H1 (cell line): ENCODE measurements around the gene EXOSC6. TPM values are rescaled to one million over a fixed set of nuclear protein-coding genes. Genes with fewer than 3 reads are reported as not detected.

Experiments used
- CTCF ChIA-PET: fragments of 300-600 bp; sonication (Branson Sonifier 250); formaldehyde crosslinking; loops from one replicate; lab custom pipeline; 2021; ENCODE audit not compliant: partially characterized antibody; lab: Charles Lee
- POLR2A ChIA-PET: fragments of 300-600 bp; sonication (Branson Sonifier 250); formaldehyde crosslinking; loops from one replicate; lab custom pipeline; 2021; ENCODE audit warnings: inconsistent platforms; ENCODE audit not compliant: partially characterized antibody; lab: Charles Lee
- DNase-seq, 2 experiments: peaks; one replicate each; pipeline versions ENCODE4 v3.0.0 to v3.0.0-alpha.2; 2010 to 2022; ENCODE audit warnings: low spot score in 2 of 2, low read depth in 1 of 2, mixed read lengths in 1 of 2
- FAIRE-seq: peaks from 2 replicates; lab custom pipeline; 2011; peaks lifted over from hg19 to GRCh38; lab: Jason Lieb, UNC
- H2AFZ ChIP-seq: 2 replicates; pipeline ENCODE4 v1.8.1; 2012; ENCODE audit warnings: low read length, inconsistent platforms
- H2AK5ac ChIP-seq: 2 replicates; pipeline ENCODE4 v1.6.1; 2013; ENCODE audit warnings: low read depth, low read length
- H2BK120ac ChIP-seq: replicated peaks from 2 replicates; pipeline ENCODE3; 2013; ENCODE audit warnings: low read depth, low read length, inconsistent platforms
- H2BK12ac ChIP-seq: 2 replicates; pipeline ENCODE4 v1.6.1; 2013; ENCODE audit warnings: low read depth, low read length
- H2BK15ac ChIP-seq: 2 replicates; pipeline ENCODE4 v1.6.1; 2013; ENCODE audit warnings: low read length
- H2BK20ac ChIP-seq: 2 replicates; pipeline ENCODE4 v1.6.1; 2013; ENCODE audit warnings: low read length
- H2BK5ac ChIP-seq: 2 replicates; pipeline ENCODE4 v1.6.1; 2013; ENCODE audit warnings: low read depth, low read length
- H3K14ac ChIP-seq: 2 replicates; pipeline ENCODE4 v1.6.1; 2013; ENCODE audit warnings: inconsistent platforms; ENCODE audit not compliant: insufficient read length
- H3K18ac ChIP-seq: 2 replicates; pipeline ENCODE4 v1.6.1; 2013; ENCODE audit warnings: low read length; ENCODE audit errors: extremely low read depth
- H3K23ac ChIP-seq: 2 replicates; pipeline ENCODE4 v1.6.1; 2013; ENCODE audit warnings: inconsistent platforms; ENCODE audit not compliant: insufficient read length
- H3K23me2 ChIP-seq: 2 replicates; pipeline ENCODE4 v1.6.1; 2013; ENCODE audit warnings: low read depth, low read length
- H3K27ac ChIP-seq: 2 replicates; pipeline ENCODE4 v1.6.1; 2011; ENCODE audit warnings: low read depth, low read length, inconsistent platforms
- H3K27me3 ChIP-seq, 4 experiments: replicated peaks in 1 of 4; 1 replicate in 1 of 4; 2 replicates in 3 of 4; pipeline versions ENCODE4 v1.6.1 to v1.8.1; 2011 to 2013; ENCODE audit warnings: low read length in 3 of 4, mild to moderate bottlenecking in 3 of 4, inconsistent platforms in 2 of 4, mixed read lengths in 2 of 4, moderate library complexity in 1 of 4; ENCODE audit not compliant: control insufficient read depth in 3 of 4, insufficient read depth in 3 of 4; ENCODE audit errors: extremely low read depth in 1 of 4
- H3K36me3 ChIP-seq, 4 experiments: 2 replicates each; pipeline versions ENCODE4 v1.6.1 to v1.8.1; 2011 to 2013; ENCODE audit warnings: mild to moderate bottlenecking in 4 of 4, low read length in 3 of 4, moderate library complexity in 2 of 4, control low read depth in 1 of 4, inconsistent platforms in 1 of 4; ENCODE audit not compliant: insufficient read depth in 4 of 4, control insufficient read depth in 2 of 4
- H3K4ac ChIP-seq: replicated peaks from 2 replicates; pipeline ENCODE3; 2013; ENCODE audit warnings: low read length, low read depth, mixed read lengths, inconsistent platforms; ENCODE audit not compliant: insufficient read length
- H3K4me1 ChIP-seq, 4 experiments: replicated peaks in 1 of 4; 1 replicate in 1 of 4; 2 replicates in 3 of 4; pipeline versions ENCODE4 v1.6.1 to v1.8.1; 2011 to 2013; ENCODE audit warnings: low read length in 3 of 4, inconsistent platforms in 2 of 4, mixed read lengths in 1 of 4; ENCODE audit not compliant: insufficient read depth in 4 of 4, control insufficient read depth in 3 of 4
- H3K4me2 ChIP-seq, 2 experiments: 2 replicates each; pipeline versions ENCODE4 v1.6.1 to v1.8.1; 2011 to 2013; ENCODE audit warnings: low read depth in 2 of 2, low read length in 2 of 2, control low read depth in 1 of 2, inconsistent platforms in 1 of 2, mild to moderate bottlenecking in 1 of 2; ENCODE audit not compliant: insufficient read depth in 1 of 2
- H3K4me3 ChIP-seq, 4 experiments: fragments of 200-600, 300-600 bp in 1 of 4; sonication (generic), shearing (Covaris generic), sonication (Bioruptor Twin) in 1 of 4; 2 replicates each; pipeline versions ENCODE4 v1.5.1 to v1.8.1; 2011 to 2016; ENCODE audit warnings: low read length in 4 of 4, low read depth in 3 of 4, control low read depth in 2 of 4, inconsistent platforms in 2 of 4, mild to moderate bottlenecking in 2 of 4, mixed read lengths in 1 of 4, moderate library complexity in 1 of 4; ENCODE audit not compliant: insufficient read depth in 2 of 4; ENCODE audit errors: extremely low read depth in 1 of 4
- H3K56ac ChIP-seq: replicated peaks from 2 replicates; pipeline ENCODE3; 2013; ENCODE audit warnings: low read depth, mild to moderate bottlenecking, mixed read lengths, low read length, inconsistent platforms; ENCODE audit not compliant: insufficient read length
- H3K79me1 ChIP-seq: 2 replicates; pipeline ENCODE4 v1.6.1; 2013; ENCODE audit warnings: low read depth, low read length, control low read depth
- H3K79me2 ChIP-seq, 2 experiments: 2 replicates each; pipeline versions ENCODE4 v1.6.1 to v1.8.1; 2012 to 2013; ENCODE audit warnings: low read length in 2 of 2, mild to moderate bottlenecking in 2 of 2, inconsistent platforms in 1 of 2; ENCODE audit not compliant: insufficient read depth in 2 of 2, control insufficient read depth in 1 of 2
- H3K9ac ChIP-seq, 4 experiments: replicated peaks in 1 of 4; 1 replicate in 1 of 4; 2 replicates in 3 of 4; pipeline versions ENCODE4 v1.6.1 to v1.8.1; 2011 to 2013; ENCODE audit warnings: low read depth in 3 of 4, low read length in 3 of 4, control low read depth in 2 of 4, mild to moderate bottlenecking in 2 of 4, moderate library complexity in 2 of 4, inconsistent platforms in 1 of 4; ENCODE audit errors: extremely low read depth in 1 of 4
- H3K9me3 ChIP-seq, 2 experiments: 2 replicates each; pipeline versions ENCODE4 v1.6.1 to v1.8.1; 2012 to 2013; ENCODE audit warnings: mild to moderate bottlenecking in 2 of 2, moderate library complexity in 2 of 2, control low read depth in 1 of 2, inconsistent platforms in 1 of 2, low read depth in 1 of 2, low read length in 1 of 2, mixed read lengths in 1 of 2; ENCODE audit not compliant: insufficient read depth in 2 of 2
- H4K20me1 ChIP-seq, 2 experiments: replicated peaks in 1 of 2; 2 replicates each; pipeline versions ENCODE3 to v1.8.1; 2011 to 2013; ENCODE audit warnings: inconsistent platforms in 2 of 2, low read length in 2 of 2, mild to moderate bottlenecking in 1 of 2; ENCODE audit not compliant: insufficient read depth in 2 of 2, control insufficient read depth in 1 of 2
- H4K5ac ChIP-seq: 2 replicates; pipeline ENCODE4 v1.6.1; 2013; ENCODE audit warnings: low read length, low read depth, mixed read lengths, inconsistent platforms; ENCODE audit not compliant: insufficient read length
- H4K8ac ChIP-seq: 2 replicates; pipeline ENCODE4 v1.8.0; 2013; ENCODE audit warnings: mild to moderate bottlenecking, moderate library complexity, low read length, inconsistent platforms; ENCODE audit not compliant: insufficient read depth; ENCODE audit errors: extremely low read depth
- H4K91ac ChIP-seq: replicated peaks from 2 replicates; pipeline ENCODE3; 2013; ENCODE audit warnings: low read length, mixed read lengths, inconsistent platforms; ENCODE audit not compliant: insufficient read length
- CBX8 ChIP-seq: fragments of 300-800, 300-1000 bp; sonication (generic); IDR thresholded peaks from 2 replicates; pipeline ENCODE4 v1.7.1; 2016; ENCODE audit warnings: low read depth, low read length, borderline replicate concordance
- POLR2A ChIP-seq, 2 experiments: IDR thresholded peaks; 1 replicate in 1 of 2; 2 replicates in 1 of 2; pipeline ENCODE4 v1.6.1; 2011; ENCODE audit warnings: low read depth in 2 of 2, low read length in 2 of 2, mild to moderate bottlenecking in 2 of 2; ENCODE audit errors: control extremely low read depth in 1 of 2
- WGBS, 2 experiments: shearing (Covaris generic) in 1 of 2; methylation state at CpG; one replicate each; pipeline versions ENCODE4 v1.1.6 to v1.1.7; 2013 to 2015; ENCODE audit warnings: low lambda C conversion rate in 2 of 2, mixed read lengths in 2 of 2, inconsistent platforms in 1 of 2, low coverage in 1 of 2, missing lambda C conversion rate in 1 of 2; ENCODE audit not compliant: insufficient replicate concordance in 2 of 2, insufficient coverage in 1 of 2, insufficient read length in 1 of 2; ENCODE audit errors: extremely low coverage in 1 of 2, missing lambda C conversion rate in 1 of 2; 5-methylcytosine and 5-hydroxymethylcytosine counted together
- polyA plus RNA-seq, 7 experiments: library from polyadenylated mRNA; depleted of rRNA in 3 of 7; stranded (reverse) in 5 of 7; unstranded in 2 of 7; fragments of >200 nt in 5 of 7; fragments of 200-250 nt in 2 of 7; gene quantifications; 1 replicate in 5 of 7; 2 replicates in 1 of 7; 4 replicates in 1 of 7; pipeline versions ENCODE4 v1.2.1 to v1.2.3, GENCODE V29; 2011 to 2013; ENCODE audit warnings: missing spikeins in 2 of 7, mixed read lengths in 2 of 7
- total RNA-seq: library from RNA; stranded (reverse); fragmentation: NEBNext Ultra II Directional; extraction: Animal tissue kit (Norgen Biotek cat#: 25700); gene quantifications from 2 replicates; pipeline ENCODE4 v1.2.1, GENCODE V29; 2021

Gene EXOSC6
- total and polyA plus RNA-seq, 2 of the 8 experiments (the other 6 are each of a cell fraction or from before 2014, with no cell fraction given): 9.7 to 22.5 TPM

GRCh38 chr16:70254965-70255286 is 3.2 kb upstream of the EXOSC6 start:
- no peak overlapping the region for H3K9ac ChIP-seq
- H2BK12ac ChIP-seq: no peak overlapping the region
- H2BK120ac ChIP-seq: no peak overlapping the region
- no peak overlapping the region for H3K18ac ChIP-seq
- H3K23me2 ChIP-seq: peaks cover 3% of the 10 kb centered on the region; the same call in 1 of the 2 replicates
- no peak overlapping the region for H3K23ac ChIP-seq
- no peaks in the 10 kb centered on the region for H3K27me3 ChIP-seq
- H3K9me3 ChIP-seq: no peaks in the 10 kb centered on the region
- peaks cover 39 to 77% (median 70%) of the 10 kb centered on the region in 4 experiments for H3K36me3 ChIP-seq
- H2BK15ac ChIP-seq: no peak overlapping the region
- H2AFZ ChIP-seq: no peak overlapping the region
- H3K79me2 ChIP-seq: peaks cover 0 to 9% of the 10 kb centered on the region in 2 experiments; a peak in 2 of 4 replicates
- no peak for FAIRE-seq
- no peak overlapping the region for H3K4me2 ChIP-seq
- peaks cover 7 to 21% of the 10 kb centered on the region in 2 experiments for H4K20me1 ChIP-seq
- no peak overlapping the region for H2AK5ac ChIP-seq
- H3K79me1 ChIP-seq: peaks cover 5% of the 10 kb centered on the region
- no peak overlapping the region for H2BK5ac ChIP-seq
- CTCF ChIA-PET: interaction anchor here (0.6 to 8.3 kb wide), 8 partner anchors 9 to 306 kb away, joined by 3 to 67 read pairs (median 4); no protein-coding TSS in a partner anchor
- no peak overlapping the region for H3K14ac ChIP-seq
- no peak overlapping the region for H2BK20ac ChIP-seq
- H4K91ac ChIP-seq: no peak overlapping the region
- no peak overlapping the region for H4K5ac ChIP-seq
- TF ChIP-seq POLR2A (IDR thresholded peaks at IDR 0.05; ENCODE audit: control extremely low read depth in 1 of 2, low read depth in 2 of 2, low read length in 2 of 2) (no peak), CBX8 (no peak)
- no peak overlapping the region for H4K8ac ChIP-seq
- H3K27ac ChIP-seq: no peak overlapping the region
- no peak overlapping the region for H3K4me3 ChIP-seq
- POLR2A ChIA-PET: interaction anchor here (0.8 to 12.3 kb wide), 4 partner anchors 8 to 501 kb away, joined by 3 to 414 read pairs (median 26); partner anchors contain the start of gene AARS1
- H3K56ac ChIP-seq: no peak overlapping the region
- no peak overlapping the region for H3K4ac ChIP-seq
- no peaks in the 10 kb centered on the region; a peak in 2 of 7 replicates for H3K4me1 ChIP-seq
- 96% methylated on average over 9 of the region's 12 CpGs; no CpG with 5 or more reads in 1 of the 2 experiments for WGBS, 2 experiments
- DNase-seq: no peak
